ENCODE data around the gene GLI2.

DNA sequence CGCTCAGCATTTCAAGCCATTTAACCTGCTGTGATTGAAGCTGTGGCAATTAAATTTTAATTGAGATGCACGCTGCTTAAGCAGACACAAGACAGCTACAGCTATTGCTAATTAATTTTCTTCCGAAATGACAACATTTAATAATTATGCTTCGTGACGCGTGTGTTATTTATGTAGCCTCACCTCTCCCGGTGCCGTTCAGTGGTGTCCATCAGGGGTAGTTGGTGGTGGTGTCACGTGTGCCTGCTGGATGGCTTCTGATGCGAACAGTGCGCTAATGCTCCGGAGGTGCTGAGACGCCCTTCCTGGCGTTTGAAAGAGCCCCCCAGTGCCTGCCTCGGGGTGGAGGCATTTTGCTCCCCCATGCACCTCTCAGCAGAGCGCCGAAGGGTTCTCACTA lies 39.5 kb downstream of the GLI2 start:
- no peak for TF ChIP-seq EZH2phosphoT487 (IDR thresholded peaks at IDR 0.05; ENCODE audit: borderline replicate concordance)
- TF ChIP-seq, protein P1, sequence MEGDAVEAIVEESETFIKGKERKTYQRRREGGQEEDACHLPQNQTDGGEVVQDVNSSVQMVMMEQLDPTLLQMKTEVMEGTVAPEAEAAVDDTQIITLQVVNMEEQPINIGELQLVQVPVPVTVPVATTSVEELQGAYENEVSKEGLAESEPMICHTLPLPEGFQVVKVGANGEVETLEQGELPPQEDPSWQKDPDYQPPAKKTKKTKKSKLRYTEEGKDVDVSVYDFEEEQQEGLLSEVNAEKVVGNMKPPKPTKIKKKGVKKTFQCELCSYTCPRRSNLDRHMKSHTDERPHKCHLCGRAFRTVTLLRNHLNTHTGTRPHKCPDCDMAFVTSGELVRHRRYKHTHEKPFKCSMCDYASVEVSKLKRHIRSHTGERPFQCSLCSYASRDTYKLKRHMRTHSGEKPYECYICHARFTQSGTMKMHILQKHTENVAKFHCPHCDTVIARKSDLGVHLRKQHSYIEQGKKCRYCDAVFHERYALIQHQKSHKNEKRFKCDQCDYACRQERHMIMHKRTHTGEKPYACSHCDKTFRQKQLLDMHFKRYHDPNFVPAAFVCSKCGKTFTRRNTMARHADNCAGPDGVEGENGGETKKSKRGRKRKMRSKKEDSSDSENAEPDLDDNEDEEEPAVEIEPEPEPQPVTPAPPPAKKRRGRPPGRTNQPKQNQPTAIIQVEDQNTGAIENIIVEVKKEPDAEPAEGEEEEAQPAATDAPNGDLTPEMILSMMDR (IDR thresholded peaks at IDR 0.05 in 2 of 3, conservative IDR thresholded peaks at IDR 0.05 in 1 of 3; ENCODE audit: borderline replicate concordance in 1 of 3, insufficient read depth in 1 of 3, low read depth in 2 of 3, low read length in 2 of 3): no peak
- TF ChIP-seq, protein P2, sequence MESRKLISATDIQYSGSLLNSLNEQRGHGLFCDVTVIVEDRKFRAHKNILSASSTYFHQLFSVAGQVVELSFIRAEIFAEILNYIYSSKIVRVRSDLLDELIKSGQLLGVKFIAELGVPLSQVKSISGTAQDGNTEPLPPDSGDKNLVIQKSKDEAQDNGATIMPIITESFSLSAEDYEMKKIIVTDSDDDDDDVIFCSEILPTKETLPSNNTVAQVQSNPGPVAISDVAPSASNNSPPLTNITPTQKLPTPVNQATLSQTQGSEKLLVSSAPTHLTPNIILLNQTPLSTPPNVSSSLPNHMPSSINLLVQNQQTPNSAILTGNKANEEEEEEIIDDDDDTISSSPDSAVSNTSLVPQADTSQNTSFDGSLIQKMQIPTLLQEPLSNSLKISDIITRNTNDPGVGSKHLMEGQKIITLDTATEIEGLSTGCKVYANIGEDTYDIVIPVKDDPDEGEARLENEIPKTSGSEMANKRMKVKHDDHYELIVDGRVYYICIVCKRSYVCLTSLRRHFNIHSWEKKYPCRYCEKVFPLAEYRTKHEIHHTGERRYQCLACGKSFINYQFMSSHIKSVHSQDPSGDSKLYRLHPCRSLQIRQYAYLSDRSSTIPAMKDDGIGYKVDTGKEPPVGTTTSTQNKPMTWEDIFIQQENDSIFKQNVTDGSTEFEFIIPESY (IDR thresholded peaks at IDR 0.05; ENCODE audit: extremely low read depth, insufficient replicate concordance, low read length): no peak
- TF ChIP-seq POLR2AphosphoS5 (IDR thresholded peaks at IDR 0.05; ENCODE audit: low read depth, low read length): no peak
- no peak for TF ChIP-seq POLR2A (IDR thresholded peaks at IDR 0.05; ENCODE audit: borderline replicate concordance, extremely low read depth, insufficient read depth, insufficient read length)
- no peak for TF ChIP-seq CEBPB (IDR thresholded peaks at IDR 0.05; ENCODE audit: low read depth)
- TF ChIP-seq, protein P3, sequence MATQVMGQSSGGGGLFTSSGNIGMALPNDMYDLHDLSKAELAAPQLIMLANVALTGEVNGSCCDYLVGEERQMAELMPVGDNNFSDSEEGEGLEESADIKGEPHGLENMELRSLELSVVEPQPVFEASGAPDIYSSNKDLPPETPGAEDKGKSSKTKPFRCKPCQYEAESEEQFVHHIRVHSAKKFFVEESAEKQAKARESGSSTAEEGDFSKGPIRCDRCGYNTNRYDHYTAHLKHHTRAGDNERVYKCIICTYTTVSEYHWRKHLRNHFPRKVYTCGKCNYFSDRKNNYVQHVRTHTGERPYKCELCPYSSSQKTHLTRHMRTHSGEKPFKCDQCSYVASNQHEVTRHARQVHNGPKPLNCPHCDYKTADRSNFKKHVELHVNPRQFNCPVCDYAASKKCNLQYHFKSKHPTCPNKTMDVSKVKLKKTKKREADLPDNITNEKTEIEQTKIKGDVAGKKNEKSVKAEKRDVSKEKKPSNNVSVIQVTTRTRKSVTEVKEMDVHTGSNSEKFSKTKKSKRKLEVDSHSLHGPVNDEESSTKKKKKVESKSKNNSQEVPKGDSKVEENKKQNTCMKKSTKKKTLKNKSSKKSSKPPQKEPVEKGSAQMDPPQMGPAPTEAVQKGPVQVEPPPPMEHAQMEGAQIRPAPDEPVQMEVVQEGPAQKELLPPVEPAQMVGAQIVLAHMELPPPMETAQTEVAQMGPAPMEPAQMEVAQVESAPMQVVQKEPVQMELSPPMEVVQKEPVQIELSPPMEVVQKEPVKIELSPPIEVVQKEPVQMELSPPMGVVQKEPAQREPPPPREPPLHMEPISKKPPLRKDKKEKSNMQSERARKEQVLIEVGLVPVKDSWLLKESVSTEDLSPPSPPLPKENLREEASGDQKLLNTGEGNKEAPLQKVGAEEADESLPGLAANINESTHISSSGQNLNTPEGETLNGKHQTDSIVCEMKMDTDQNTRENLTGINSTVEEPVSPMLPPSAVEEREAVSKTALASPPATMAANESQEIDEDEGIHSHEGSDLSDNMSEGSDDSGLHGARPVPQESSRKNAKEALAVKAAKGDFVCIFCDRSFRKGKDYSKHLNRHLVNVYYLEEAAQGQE (IDR thresholded peaks at IDR 0.05; ENCODE audit: low read depth): no peak
- no peak for TF ChIP-seq TCF7L2 (IDR thresholded peaks at IDR 0.05; ENCODE audit: borderline replicate concordance, extremely low read depth, insufficient read depth, insufficient read length)
- TF ChIP-seq, protein P4, sequence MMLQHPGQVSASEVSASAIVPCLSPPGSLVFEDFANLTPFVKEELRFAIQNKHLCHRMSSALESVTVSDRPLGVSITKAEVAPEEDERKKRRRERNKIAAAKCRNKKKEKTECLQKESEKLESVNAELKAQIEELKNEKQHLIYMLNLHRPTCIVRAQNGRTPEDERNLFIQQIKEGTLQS (IDR thresholded peaks at IDR 0.05): no peak
- TF ChIP-seq, protein P5, sequence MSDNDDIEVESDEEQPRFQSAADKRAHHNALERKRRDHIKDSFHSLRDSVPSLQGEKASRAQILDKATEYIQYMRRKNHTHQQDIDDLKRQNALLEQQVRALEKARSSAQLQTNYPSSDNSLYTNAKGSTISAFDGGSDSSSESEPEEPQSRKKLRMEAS (IDR thresholded peaks at IDR 0.05): no peak

All from HCT116 (cell line).